GM19328 (cell line): ENCODE measurements around the gene GSDME.

Experiments used
- ATAC-seq: cut with Tn5 transposase; IDR thresholded peaks from one replicate; pipeline ENCODE4 v1.9.1; 2021; ENCODE audit warnings: mild to moderate bottlenecking, moderate library complexity; ENCODE audit not compliant: unreplicated experiment

Gene GSDME

GRCh38 chr7:24657980-24658379 lies 99.3 kb downstream of the GSDME start:
- no peak for ATAC-seq

- no peak for ATAC-seq
Observed at GRCh38 chr7:24656608-24657007, 100.7 kb downstream of the GSDME start.

- ATAC-seq, result no peak
Observed at GRCh38 chr7:24654305-24654704, 103.0 kb downstream of the GSDME start.

- ATAC-seq, result no peak
Observed at GRCh38 chr7:24653316-24654085, 103.8 kb downstream of the GSDME start.

- no peak for ATAC-seq
Observed at GRCh38 chr7:24652251-24652939, 104.9 kb downstream of the GSDME start.
